ENCODE data around the gene MARCHF10. TPM values are rescaled to one million over a fixed set of nuclear protein-coding genes. Genes with fewer than 3 reads are reported as not detected.
"Not testable (repeated sequence)": the region's sequence is repeated elsewhere in the genome, so short reads cannot be mapped to it uniquely, and the experiment has no call there.

MARCHF10 gene
- total RNA-seq, 2 experiments from 2014 or later, result not detected

DNA sequence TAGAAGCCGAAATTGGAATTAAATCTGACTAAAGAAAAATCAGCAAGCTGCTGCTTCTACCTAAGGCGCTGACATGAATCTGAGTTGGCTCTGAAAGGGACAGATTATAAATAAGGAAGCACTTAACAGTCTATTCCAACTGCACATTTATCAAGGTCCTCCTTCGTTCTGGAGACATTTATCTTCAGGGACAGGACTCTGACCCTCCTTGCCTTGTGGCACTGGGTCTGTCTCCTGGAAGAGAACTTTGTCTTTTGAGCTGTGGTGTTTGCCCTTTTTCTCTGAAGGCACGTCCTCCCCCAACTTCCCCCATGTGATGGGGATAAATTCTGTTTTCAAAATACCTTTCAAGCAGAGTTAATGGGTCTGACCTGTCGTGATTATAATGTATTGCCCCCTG lies 47.0 kb upstream of the MARCHF10 start:
- H3K9me2 ChIP-seq (ENCODE audit: insufficient read depth, low read length), result no peaks in the 10 kb centered on the region
- H2AFZ ChIP-seq (ENCODE audit: low read length), result no peak overlapping the region
- ChIA-PET POLR2A (interaction anchor here (0.7 kb wide), 1 partner anchor 55 kb away, joined by 3 read pairs; no protein-coding TSS in a partner anchor), CTCF (ENCODE audit: unreplicated experiment) (no interaction called here)
- TF ChIP-seq, protein P1, sequence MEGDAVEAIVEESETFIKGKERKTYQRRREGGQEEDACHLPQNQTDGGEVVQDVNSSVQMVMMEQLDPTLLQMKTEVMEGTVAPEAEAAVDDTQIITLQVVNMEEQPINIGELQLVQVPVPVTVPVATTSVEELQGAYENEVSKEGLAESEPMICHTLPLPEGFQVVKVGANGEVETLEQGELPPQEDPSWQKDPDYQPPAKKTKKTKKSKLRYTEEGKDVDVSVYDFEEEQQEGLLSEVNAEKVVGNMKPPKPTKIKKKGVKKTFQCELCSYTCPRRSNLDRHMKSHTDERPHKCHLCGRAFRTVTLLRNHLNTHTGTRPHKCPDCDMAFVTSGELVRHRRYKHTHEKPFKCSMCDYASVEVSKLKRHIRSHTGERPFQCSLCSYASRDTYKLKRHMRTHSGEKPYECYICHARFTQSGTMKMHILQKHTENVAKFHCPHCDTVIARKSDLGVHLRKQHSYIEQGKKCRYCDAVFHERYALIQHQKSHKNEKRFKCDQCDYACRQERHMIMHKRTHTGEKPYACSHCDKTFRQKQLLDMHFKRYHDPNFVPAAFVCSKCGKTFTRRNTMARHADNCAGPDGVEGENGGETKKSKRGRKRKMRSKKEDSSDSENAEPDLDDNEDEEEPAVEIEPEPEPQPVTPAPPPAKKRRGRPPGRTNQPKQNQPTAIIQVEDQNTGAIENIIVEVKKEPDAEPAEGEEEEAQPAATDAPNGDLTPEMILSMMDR (conservative IDR thresholded peaks at IDR 0.05; ENCODE audit: low read length), result no peak
- no peak for TF ChIP-seq EZH2phosphoT487 (IDR thresholded peaks at IDR 0.05; ENCODE audit: borderline replicate concordance, low read depth, low read length)
- H3K4me2 ChIP-seq (ENCODE audit: low read length), result no peak overlapping the region
- intact Hi-C loops (cut with micrococcal nuclease; ENCODE audit: unreplicated experiment), result no loop called here
- H3K9me3 ChIP-seq (ENCODE audit: low read length), result no peaks in the 10 kb centered on the region
- H3K79me2 ChIP-seq (ENCODE audit: insufficient read depth, low read depth, low read length), result no peaks in the 10 kb centered on the region
- H3K27ac ChIP-seq (ENCODE audit: low read depth, low read length, poor library complexity, severe bottlenecking), result no peak overlapping the region
- H4K20me1 ChIP-seq (ENCODE audit: insufficient read depth, low read length), result no peaks in the 10 kb centered on the region
- DNase-seq (ENCODE audit: low spot score), result no peak
- no peak overlapping the region for H3K4me3 ChIP-seq (ENCODE audit: low read depth, low read length, poor library complexity, severe bottlenecking)
- BruUV-seq (replicated peaks), result no TSS peak
- no peaks in the 10 kb centered on the region for H3K36me3 ChIP-seq (ENCODE audit: insufficient read depth, low read length)
- H3K4me1 ChIP-seq (ENCODE audit: insufficient read depth, low read length, poor library complexity, severe bottlenecking), result no peaks in the 10 kb centered on the region

- Histone ChIP-seq H3K4me1 (ENCODE audit: insufficient read depth, low read length, poor library complexity, severe bottlenecking) (no peaks in the 10 kb centered on the region), H4K20me1 (ENCODE audit: insufficient read depth, low read length) (no peaks in the 10 kb centered on the region), H3K4me2 (ENCODE audit: low read length) (no peak overlapping the region), H3K36me3 (ENCODE audit: insufficient read depth, low read length) (no peaks in the 10 kb centered on the region), H2AFZ (ENCODE audit: low read length) (no peak overlapping the region), H3K27ac (ENCODE audit: low read depth, low read length, poor library complexity, severe bottlenecking) (no peak overlapping the region), H3K79me2 (ENCODE audit: insufficient read depth, low read depth, low read length) (no peaks in the 10 kb centered on the region), H3K4me3 (ENCODE audit: low read depth, low read length, poor library complexity, severe bottlenecking) (no peak overlapping the region), H3K9me2 (ENCODE audit: insufficient read depth, low read length) (no peaks in the 10 kb centered on the region), H3K9me3 (ENCODE audit: low read length) (no peaks in the 10 kb centered on the region)
- BruUV-seq (replicated peaks), result no TSS peak
- intact Hi-C loops (cut with micrococcal nuclease; ENCODE audit: unreplicated experiment), result no loop called here
- ChIA-PET CTCF (ENCODE audit: unreplicated experiment) (no interaction called here), POLR2A (interaction anchor here (0.7 kb wide), 1 partner anchor 54 kb away, joined by 3 read pairs; no protein-coding TSS in a partner anchor)
- TF ChIP-seq, protein P1 (conservative IDR thresholded peaks at IDR 0.05; ENCODE audit: low read length), result no peak
- DNase-seq (ENCODE audit: low spot score), result no peak
Measured at GRCh38 chr17:62854098-62854680, 46.1 kb upstream of the MARCHF10 start.

- POLR2A ChIA-PET, result no interaction called here
- CTCF ChIA-PET (ENCODE audit: unreplicated experiment), result no interaction called here
- H3K4me1 ChIP-seq (ENCODE audit: insufficient read depth, low read length, poor library complexity, severe bottlenecking), result no peaks in the 10 kb centered on the region
- H3K79me2 ChIP-seq (ENCODE audit: insufficient read depth, low read depth, low read length), result no peaks in the 10 kb centered on the region
- no peaks in the 10 kb centered on the region for H3K9me2 ChIP-seq (ENCODE audit: insufficient read depth, low read length)
- no peak overlapping the region for H2AFZ ChIP-seq (ENCODE audit: low read length)
- BruUV-seq (replicated peaks), result no TSS peak
- no peaks in the 10 kb centered on the region for H4K20me1 ChIP-seq (ENCODE audit: insufficient read depth, low read length)
- intact Hi-C loops (cut with micrococcal nuclease; ENCODE audit: unreplicated experiment), result no loop called here
- no peak overlapping the region for H3K4me3 ChIP-seq (ENCODE audit: low read depth, low read length, poor library complexity, severe bottlenecking)
- TF ChIP-seq, protein P1 (conservative IDR thresholded peaks at IDR 0.05; ENCODE audit: low read length), result no peak
- TF ChIP-seq EZH2phosphoT487 (IDR thresholded peaks at IDR 0.05; ENCODE audit: borderline replicate concordance, low read depth, low read length), result no peak
- no peaks in the 10 kb centered on the region for H3K9me3 ChIP-seq (ENCODE audit: low read length)
- H3K27ac ChIP-seq (ENCODE audit: low read depth, low read length, poor library complexity, severe bottlenecking), result no peak overlapping the region
- H3K36me3 ChIP-seq (ENCODE audit: insufficient read depth, low read length), result no peaks in the 10 kb centered on the region
- no peak overlapping the region for H3K4me2 ChIP-seq (ENCODE audit: low read length)
- DNase-seq (ENCODE audit: low spot score), result no peak
Measured at GRCh38 chr17:62852195-62852594, 44.1 kb upstream of the MARCHF10 start.

GRCh38 chr17:62849591-62850415 lies 41.7 kb upstream of the MARCHF10 start:
- H3K4me1 ChIP-seq (ENCODE audit: insufficient read depth, low read length, poor library complexity, severe bottlenecking); CTCF ChIA-PET (ENCODE audit: unreplicated experiment); H3K79me2 ChIP-seq (ENCODE audit: insufficient read depth, low read depth, low read length); H3K4me3 ChIP-seq (ENCODE audit: low read depth, low read length, poor library complexity, severe bottlenecking); H2AFZ ChIP-seq (ENCODE audit: low read length); BruUV-seq (replicated peaks); H3K9me2 ChIP-seq (ENCODE audit: insufficient read depth, low read length); intact Hi-C loops (cut with micrococcal nuclease; ENCODE audit: unreplicated experiment); H3K9me3 ChIP-seq (ENCODE audit: low read length); H3K27ac ChIP-seq (ENCODE audit: low read depth, low read length, poor library complexity, severe bottlenecking); DNase-seq (ENCODE audit: low spot score); H3K36me3 ChIP-seq (ENCODE audit: insufficient read depth, low read length); H4K20me1 ChIP-seq (ENCODE audit: insufficient read depth, low read length); H3K4me2 ChIP-seq (ENCODE audit: low read length): not testable (repeated sequence)
- POLR2A ChIA-PET, result interaction anchor here (0.6 to 0.7 kb wide), 2 partner anchors 37 to 703 kb away, joined by 3 to 4 read pairs; no protein-coding TSS in a partner anchor
